Liver (tissue), 9 donors: ENCODE results near the gene OSBPL5. TPM values are rescaled to one million over a fixed set of nuclear protein-coding genes. Genes with fewer than 3 reads are reported as not detected.

Experiments
- DNase-seq: peaks from one replicate; pipeline ENCODE4 v3.0.0-alpha.2; 2017; ENCODE audit warnings: low spot score
- H3K27ac ChIP-seq, 2 donors: one replicate each; pipeline ENCODE4 v1.7.0; 2013; ENCODE audit warnings: inconsistent platforms in 2 of 2, low read length in 2 of 2, control low read depth in 1 of 2, low read depth in 1 of 2, mild to moderate bottlenecking in 1 of 2
- H3K27me3 ChIP-seq, 4 donors: one replicate each; pipeline versions ENCODE4 v1.6.1 to v1.7.0; 2013; ENCODE audit warnings: low read length in 3 of 4, inconsistent platforms in 1 of 4, mild to moderate bottlenecking in 1 of 4, moderate library complexity in 1 of 4; ENCODE audit not compliant: control insufficient read depth in 4 of 4, insufficient read depth in 4 of 4
- H3K36me3 ChIP-seq, 4 donors: one replicate each; pipeline versions ENCODE4 v1.6.1 to v1.7.0; 2013; ENCODE audit warnings: low read length in 3 of 4, mild to moderate bottlenecking in 3 of 4, low read depth in 1 of 4, moderate library complexity in 1 of 4; ENCODE audit not compliant: control insufficient read depth in 4 of 4, insufficient read depth in 3 of 4
- H3K4me1 ChIP-seq, 4 donors: one replicate each; pipeline versions ENCODE4 v1.6.1 to v1.7.0; 2013; ENCODE audit warnings: low read length in 3 of 4, mild to moderate bottlenecking in 3 of 4, moderate library complexity in 1 of 4; ENCODE audit not compliant: control insufficient read depth in 4 of 4, insufficient read depth in 4 of 4
- H3K4me3 ChIP-seq, 3 donors: one replicate each; pipeline versions ENCODE4 v1.6.1 to v1.7.0; 2013; ENCODE audit warnings: low read length in 3 of 3, control low read depth in 1 of 3, low read depth in 1 of 3, mild to moderate bottlenecking in 1 of 3
- H3K9ac ChIP-seq, 2 donors: one replicate each; pipeline ENCODE4 v1.7.0; 2013; ENCODE audit warnings: low read length in 2 of 2, mild to moderate bottlenecking in 2 of 2, moderate library complexity in 2 of 2, control low read depth in 1 of 2, low read depth in 1 of 2
- H3K9me3 ChIP-seq, 4 donors: one replicate each; pipeline versions ENCODE4 v1.6.1 to v1.7.0; 2013; ENCODE audit warnings: low read length in 3 of 4; ENCODE audit not compliant: control insufficient read depth in 4 of 4
- EGR1 ChIP-seq, 2 donors: IDR thresholded peaks; 2 replicates each; pipeline ENCODE4 v1.6.1; 2016 to 2018; ENCODE audit warnings: antibody characterized with exemption in 2 of 2, low read depth in 2 of 2
- FOXA1 ChIP-seq: IDR thresholded peaks from 2 replicates; pipeline ENCODE4 v1.6.1; 2016; ENCODE audit warnings: antibody characterized with exemption
- FOXA2 ChIP-seq: IDR thresholded peaks from 2 replicates; pipeline ENCODE4 v1.6.1; 2016; ENCODE audit warnings: antibody characterized with exemption
- GABPA ChIP-seq, 2 donors: IDR thresholded peaks in 1 of 2; conservative IDR thresholded peaks in 1 of 2; 2 replicates each; pipeline ENCODE4 v1.6.1; 2016; ENCODE audit warnings: antibody characterized with exemption in 2 of 2, mild to moderate bottlenecking in 1 of 2, moderate library complexity in 1 of 2
- HNF4A ChIP-seq, 2 donors: conservative IDR thresholded peaks; 2 replicates each; pipeline ENCODE4 v1.6.1; 2016; ENCODE audit warnings: antibody characterized with exemption in 2 of 2, mild to moderate bottlenecking in 2 of 2
- JUND ChIP-seq, 2 donors: IDR thresholded peaks; 2 replicates each; pipeline ENCODE4 v1.6.1; 2016; ENCODE audit warnings: antibody characterized with exemption in 2 of 2
- RAD21 ChIP-seq, 2 donors: IDR thresholded peaks; 2 replicates each; pipeline ENCODE4 v1.6.1; 2016; ENCODE audit warnings: antibody characterized with exemption in 2 of 2, mild to moderate bottlenecking in 2 of 2
- RXRA ChIP-seq, 2 donors: IDR thresholded peaks; 2 replicates each; pipeline ENCODE4 v1.6.1; 2017 to 2018; ENCODE audit warnings: antibody characterized with exemption in 2 of 2, mild to moderate bottlenecking in 1 of 2
- SP1 ChIP-seq: IDR thresholded peaks from 2 replicates; pipeline ENCODE4 v1.6.1; 2018; ENCODE audit warnings: antibody characterized with exemption, mild to moderate bottlenecking
- TAF1 ChIP-seq: conservative IDR thresholded peaks from 2 replicates; pipeline ENCODE4 v1.6.1; 2016; ENCODE audit warnings: antibody characterized with exemption, mild to moderate bottlenecking
- WGBS: extraction: QIAGEN DNeasy Blood & Tissue Kit; methylation state at CpG from one replicate; pipeline ENCODE4 v1.1.7; 2013; 5-methylcytosine and 5-hydroxymethylcytosine counted together
- polyA plus RNA-seq, 2 donors: library from polyadenylated mRNA; stranded (reverse) in 1 of 2; unstranded in 1 of 2; fragments of 200-250 nt in 1 of 2; fragments of >200 nt in 1 of 2; fragmentation: Nextera tagmentation in 1 of 2; extraction: Ambion mirVana in 1 of 2; gene quantifications; one replicate each; pipeline versions ENCODE4 v1.2.1 to v1.2.3, GENCODE V29; 2013 to 2015
- total RNA-seq, 2 donors: library from RNA; depleted of rRNA; stranded (reverse); fragments of >200 nt; gene quantifications; one replicate each; pipeline ENCODE4 v1.2.3, GENCODE V29; 2014
- TF ChIP-seq, protein P1 (sequence below): IDR thresholded peaks from 2 replicates; pipeline ENCODE4 v1.6.1; 2016; ENCODE audit warnings: antibody characterized with exemption, mild to moderate bottlenecking
- TF ChIP-seq, protein P2 (sequence below): IDR thresholded peaks from 2 replicates; pipeline ENCODE4 v1.6.1; 2016; ENCODE audit warnings: antibody characterized with exemption
- TF ChIP-seq, protein P3 (sequence below): fragments of 150-350 bp; IDR thresholded peaks from 2 replicates; pipeline ENCODE4 v1.5.1; 2017; ENCODE audit warnings: improper control_type of control experiment, low read depth, low read length; ENCODE audit not compliant: missing input control
- donor health status: healthy.
- donor health status: healthy.
- donor health status: healthy.
- donor health status: healthy.
- donor health status: healthy.

The OSBPL5 gene
- total and polyA plus RNA-seq, 4 donors = 0.74 to 6.2 (median 3.9) TPM

DNA sequence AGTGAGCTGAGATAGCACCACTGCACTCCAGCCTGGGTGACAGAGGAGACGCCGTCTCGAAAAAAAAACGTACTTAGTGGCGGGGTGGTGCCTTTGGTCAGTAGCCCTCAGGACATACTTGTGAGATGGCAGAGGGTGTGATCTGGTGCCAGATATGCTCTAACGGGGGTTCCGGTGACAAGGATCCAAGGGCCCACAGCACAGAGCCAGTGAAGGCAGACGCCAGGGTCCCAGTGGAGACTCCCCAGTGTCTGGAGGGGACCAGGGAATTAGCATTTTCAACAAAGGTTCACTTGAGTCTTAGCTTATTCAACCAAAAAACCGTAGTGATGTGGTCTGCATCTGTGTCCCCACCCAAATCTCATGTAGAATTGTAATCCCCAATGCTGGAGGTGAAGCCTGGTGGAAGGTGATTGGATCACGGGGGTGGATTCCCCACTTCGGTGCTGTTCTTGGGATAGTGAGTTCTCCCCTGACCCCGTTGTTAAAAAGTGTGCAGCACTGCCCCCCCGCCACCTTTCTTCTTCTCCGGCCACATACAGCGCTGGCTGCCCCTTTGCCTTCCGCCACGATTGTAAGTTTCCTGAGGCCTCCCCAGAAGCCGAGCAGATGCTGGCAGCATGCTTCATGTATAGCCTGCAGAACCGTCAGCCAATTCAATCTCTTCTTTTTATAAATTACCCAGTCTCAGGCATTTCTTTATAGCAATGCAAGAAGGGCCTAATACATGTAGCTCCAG lies 26.6 kb upstream of the OSBPL5 start:
- Histone ChIP-seq H3K4me3 (no peak overlapping the region), H3K9me3 (no peaks in the 10 kb centered on the region), H3K9ac (no peak overlapping the region), H3K27ac (no peak overlapping the region), H3K36me3 (no peaks in the 10 kb centered on the region), H3K27me3 (no peaks in the 10 kb centered on the region), H3K4me1 (no peaks in the 10 kb centered on the region)
- DNase-seq = no peak
- TF ChIP-seq TAF1 (no peak), GABPA (IDR thresholded peaks at IDR 0.05 in 1 of 2, conservative IDR thresholded peaks at IDR 0.05 in 1 of 2) (no peak), RXRA (IDR thresholded peaks at IDR 0.05) (no peak), JUND (IDR thresholded peaks at IDR 0.05) (no peak), RAD21 (IDR thresholded peaks at IDR 0.05) (no peak), FOXA1 (no peak), EGR1 (IDR thresholded peaks at IDR 0.05; ENCODE audit: low read depth in 2 of 2) (no peak), HNF4A (conservative IDR thresholded peaks at IDR 0.05) (no peak), SP1 (no peak)
- TF ChIP-seq, protein P1, sequence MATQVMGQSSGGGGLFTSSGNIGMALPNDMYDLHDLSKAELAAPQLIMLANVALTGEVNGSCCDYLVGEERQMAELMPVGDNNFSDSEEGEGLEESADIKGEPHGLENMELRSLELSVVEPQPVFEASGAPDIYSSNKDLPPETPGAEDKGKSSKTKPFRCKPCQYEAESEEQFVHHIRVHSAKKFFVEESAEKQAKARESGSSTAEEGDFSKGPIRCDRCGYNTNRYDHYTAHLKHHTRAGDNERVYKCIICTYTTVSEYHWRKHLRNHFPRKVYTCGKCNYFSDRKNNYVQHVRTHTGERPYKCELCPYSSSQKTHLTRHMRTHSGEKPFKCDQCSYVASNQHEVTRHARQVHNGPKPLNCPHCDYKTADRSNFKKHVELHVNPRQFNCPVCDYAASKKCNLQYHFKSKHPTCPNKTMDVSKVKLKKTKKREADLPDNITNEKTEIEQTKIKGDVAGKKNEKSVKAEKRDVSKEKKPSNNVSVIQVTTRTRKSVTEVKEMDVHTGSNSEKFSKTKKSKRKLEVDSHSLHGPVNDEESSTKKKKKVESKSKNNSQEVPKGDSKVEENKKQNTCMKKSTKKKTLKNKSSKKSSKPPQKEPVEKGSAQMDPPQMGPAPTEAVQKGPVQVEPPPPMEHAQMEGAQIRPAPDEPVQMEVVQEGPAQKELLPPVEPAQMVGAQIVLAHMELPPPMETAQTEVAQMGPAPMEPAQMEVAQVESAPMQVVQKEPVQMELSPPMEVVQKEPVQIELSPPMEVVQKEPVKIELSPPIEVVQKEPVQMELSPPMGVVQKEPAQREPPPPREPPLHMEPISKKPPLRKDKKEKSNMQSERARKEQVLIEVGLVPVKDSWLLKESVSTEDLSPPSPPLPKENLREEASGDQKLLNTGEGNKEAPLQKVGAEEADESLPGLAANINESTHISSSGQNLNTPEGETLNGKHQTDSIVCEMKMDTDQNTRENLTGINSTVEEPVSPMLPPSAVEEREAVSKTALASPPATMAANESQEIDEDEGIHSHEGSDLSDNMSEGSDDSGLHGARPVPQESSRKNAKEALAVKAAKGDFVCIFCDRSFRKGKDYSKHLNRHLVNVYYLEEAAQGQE = no peak
- TF ChIP-seq, protein P2, sequence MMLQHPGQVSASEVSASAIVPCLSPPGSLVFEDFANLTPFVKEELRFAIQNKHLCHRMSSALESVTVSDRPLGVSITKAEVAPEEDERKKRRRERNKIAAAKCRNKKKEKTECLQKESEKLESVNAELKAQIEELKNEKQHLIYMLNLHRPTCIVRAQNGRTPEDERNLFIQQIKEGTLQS = no peak
- TF ChIP-seq, protein P3, sequence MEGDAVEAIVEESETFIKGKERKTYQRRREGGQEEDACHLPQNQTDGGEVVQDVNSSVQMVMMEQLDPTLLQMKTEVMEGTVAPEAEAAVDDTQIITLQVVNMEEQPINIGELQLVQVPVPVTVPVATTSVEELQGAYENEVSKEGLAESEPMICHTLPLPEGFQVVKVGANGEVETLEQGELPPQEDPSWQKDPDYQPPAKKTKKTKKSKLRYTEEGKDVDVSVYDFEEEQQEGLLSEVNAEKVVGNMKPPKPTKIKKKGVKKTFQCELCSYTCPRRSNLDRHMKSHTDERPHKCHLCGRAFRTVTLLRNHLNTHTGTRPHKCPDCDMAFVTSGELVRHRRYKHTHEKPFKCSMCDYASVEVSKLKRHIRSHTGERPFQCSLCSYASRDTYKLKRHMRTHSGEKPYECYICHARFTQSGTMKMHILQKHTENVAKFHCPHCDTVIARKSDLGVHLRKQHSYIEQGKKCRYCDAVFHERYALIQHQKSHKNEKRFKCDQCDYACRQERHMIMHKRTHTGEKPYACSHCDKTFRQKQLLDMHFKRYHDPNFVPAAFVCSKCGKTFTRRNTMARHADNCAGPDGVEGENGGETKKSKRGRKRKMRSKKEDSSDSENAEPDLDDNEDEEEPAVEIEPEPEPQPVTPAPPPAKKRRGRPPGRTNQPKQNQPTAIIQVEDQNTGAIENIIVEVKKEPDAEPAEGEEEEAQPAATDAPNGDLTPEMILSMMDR = no peak
- 93% methylated on average over 19 of the region's 19 CpGs for WGBS

DNA sequence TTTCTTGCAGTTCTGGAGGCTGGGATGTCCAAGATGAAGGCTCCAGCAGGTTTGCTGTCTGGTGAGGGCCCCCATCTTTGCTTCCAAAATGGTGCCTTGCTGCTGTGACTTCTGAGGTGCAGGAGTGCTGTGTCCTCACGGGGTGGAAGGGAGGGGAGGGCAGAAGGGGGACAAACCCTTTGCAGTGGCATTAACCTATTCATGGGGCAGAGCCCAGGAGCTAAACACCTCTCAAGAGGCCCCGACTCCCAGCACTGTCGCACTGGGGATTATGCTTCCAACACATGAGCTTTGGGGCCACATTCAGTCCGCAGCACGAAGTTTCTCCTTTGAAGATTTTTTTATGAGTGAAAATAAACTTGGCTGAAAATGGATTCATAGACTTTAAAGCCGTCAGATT lies 25.5 kb upstream of the OSBPL5 start:
- peaks cover 0 to 2% (median 0%) of the 10 kb centered on the region in 4 donors for H3K9me3 ChIP-seq
- DNase-seq = no peak
- H3K4me1 ChIP-seq = no peaks in the 10 kb centered on the region
- H3K9ac ChIP-seq = no peak overlapping the region
- no peak overlapping the region for H3K27ac ChIP-seq
- no peaks in the 10 kb centered on the region for H3K36me3 ChIP-seq
- no peaks in the 10 kb centered on the region for H3K27me3 ChIP-seq
- H3K4me3 ChIP-seq = no peak overlapping the region
- WGBS = 79% methylated on average over 6 of the region's 6 CpGs
- TF ChIP-seq FOXA2 = no peak
- no peak for TF ChIP-seq JUND (IDR thresholded peaks at IDR 0.05)
- TF ChIP-seq, protein P3 = no peak
- TF ChIP-seq GABPA (IDR thresholded peaks at IDR 0.05 in 1 of 2, conservative IDR thresholded peaks at IDR 0.05 in 1 of 2) = no peak
- TF ChIP-seq SP1 = no peak
- no peak for TF ChIP-seq RAD21 (IDR thresholded peaks at IDR 0.05)
